Measurements from ENCODE around the gene RO60.
A peak's percentile ranks its signal among the peaks of the same experiment; 100 is the strongest.
"Not testable (repeated sequence)": the region's sequence is repeated elsewhere in the genome, so short reads cannot be mapped to it uniquely, and the experiment has no call there.

RO60 gene

DNA sequence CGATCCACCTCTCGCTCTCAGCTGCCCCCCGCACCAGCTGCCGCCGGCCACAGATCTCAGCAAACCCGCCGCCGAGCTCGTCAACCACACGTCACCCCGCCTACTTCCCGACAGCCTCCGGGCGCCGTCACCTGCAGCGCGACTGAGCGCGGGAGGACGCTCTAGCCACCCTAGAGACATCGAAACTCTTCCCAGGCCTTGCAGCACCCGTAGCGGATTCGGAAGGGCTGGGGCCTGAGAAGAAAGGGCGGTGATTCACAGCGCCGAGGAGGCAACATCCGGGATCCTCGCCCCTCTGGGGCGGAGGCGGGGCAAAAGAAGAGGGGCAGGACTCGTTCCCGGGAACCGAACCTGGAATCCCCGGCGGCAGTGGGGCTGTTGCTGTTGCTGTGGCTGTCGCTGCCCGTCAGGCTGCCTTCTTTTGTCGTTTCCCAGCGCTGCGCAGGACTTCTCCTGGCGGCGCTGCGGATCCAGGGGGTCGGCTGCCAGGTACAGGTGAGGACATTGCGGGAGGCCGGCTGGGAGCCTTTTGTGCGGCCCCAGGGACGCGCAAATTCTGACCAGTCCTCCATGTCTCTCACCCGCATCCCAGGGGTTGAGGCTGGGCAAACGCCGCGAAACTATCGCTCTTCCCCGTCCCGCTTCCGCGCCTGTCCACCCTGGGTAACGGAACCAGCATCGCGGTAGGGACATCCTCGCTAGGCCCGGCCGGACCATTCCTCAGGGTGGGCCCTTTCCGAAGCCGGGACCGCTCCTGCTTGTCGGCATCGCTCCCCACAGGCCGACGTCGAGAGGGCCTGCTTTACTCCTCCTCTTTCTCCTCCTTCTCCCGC lies at the start of gene RO60, which contains the start of gene UCHL5:
Gene RO60 (plus strand): TSS at position 331 of the 833 bp plus-strand sequence. CDS start 9,443 bp downstream, outside the sequence.
Gene UCHL5 (minus strand): TSS at position 79 of the 833 bp plus-strand sequence. CDS start 100 bp downstream, outside the sequence.
- peak; percentile 79 for DNase-seq (ENCODE audit: low read depth)

GRCh38 chr1:193011406-193011805 lies 48.0 kb upstream of the RO60 start:
- DNase-seq (ENCODE audit: low read depth) = no peak

GRCh38 chr1:193013005-193013404 lies 46.4 kb upstream of the RO60 start:
- no peak for DNase-seq (ENCODE audit: low read depth)

- no peak for DNase-seq (ENCODE audit: low read depth)
These were observed 45.7 kb upstream of the RO60 start for GRCh38 chr1:193013707-193014106.

GRCh38 chr1:193014400-193014799 lies 45.0 kb upstream of the RO60 start:
- DNase-seq (ENCODE audit: low read depth) = no peak

DNA sequence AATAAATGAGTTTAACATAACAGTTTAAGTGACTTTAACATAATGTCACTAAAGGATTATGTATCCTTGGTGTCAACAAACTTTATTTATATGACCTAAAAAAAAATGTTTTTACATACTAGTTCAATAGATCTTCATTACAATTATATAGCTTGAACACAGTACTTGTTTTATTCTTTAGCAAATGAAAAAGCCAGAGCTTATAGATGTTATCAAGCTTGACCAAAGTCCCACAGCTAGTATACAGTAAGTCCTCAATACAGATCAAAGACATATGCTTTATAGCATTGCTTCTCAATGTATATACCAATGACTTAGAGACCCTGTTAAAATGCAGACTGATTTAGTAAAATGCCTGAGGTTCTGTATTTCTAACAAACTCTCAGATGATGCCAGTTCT lies 42.6 kb upstream of the RO60 start:
- no peak for DNase-seq (ENCODE audit: low read depth)

DNA sequence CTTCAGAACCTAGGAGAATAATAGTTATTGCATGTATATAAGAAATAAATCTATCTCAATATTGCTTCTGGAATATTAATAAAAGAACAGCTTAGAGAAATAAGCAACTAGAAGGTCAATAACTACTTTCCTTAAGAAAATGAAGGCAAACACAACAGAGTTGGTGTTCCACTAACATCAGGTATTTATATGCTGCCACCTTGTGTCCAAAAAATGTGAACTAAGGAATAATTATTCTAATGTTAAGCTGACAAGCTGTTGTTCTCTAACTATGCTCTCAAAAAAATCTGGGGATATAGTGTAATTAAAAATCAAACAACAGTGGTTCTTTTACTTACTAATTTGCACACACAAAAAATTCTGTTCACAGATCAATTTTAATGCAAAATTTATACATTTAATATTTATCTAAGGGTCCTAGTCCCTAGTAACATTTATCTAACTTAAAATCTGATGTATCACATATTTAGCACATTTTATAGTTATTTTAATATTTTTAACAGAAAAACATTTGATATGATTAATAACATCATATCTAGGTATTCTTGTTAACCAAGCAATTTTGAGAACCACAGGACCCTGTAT lies 39.9 kb upstream of the RO60 start:
- no peak for DNase-seq (ENCODE audit: low read depth)

DNA sequence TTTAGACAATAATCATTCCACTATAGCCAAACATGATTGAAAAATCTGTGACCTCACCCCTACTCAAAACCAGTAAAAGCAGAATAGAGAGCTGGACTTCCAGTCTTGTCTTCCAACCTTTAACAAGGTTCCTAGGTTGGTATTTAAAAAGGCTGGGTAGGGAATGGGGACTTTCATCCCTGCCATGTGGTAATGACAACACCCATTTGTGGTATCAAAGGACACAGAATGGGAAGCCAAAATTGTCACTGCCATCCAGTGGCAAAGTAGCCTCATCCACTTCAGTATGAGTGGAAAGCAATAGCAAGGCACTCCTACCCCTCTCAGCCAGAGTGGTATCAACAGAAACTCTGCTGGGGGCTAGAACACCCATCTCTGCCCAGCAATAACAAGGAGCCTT lies 34.2 kb upstream of the RO60 start:
- DNase-seq (ENCODE audit: low read depth) = no peak

DNA sequence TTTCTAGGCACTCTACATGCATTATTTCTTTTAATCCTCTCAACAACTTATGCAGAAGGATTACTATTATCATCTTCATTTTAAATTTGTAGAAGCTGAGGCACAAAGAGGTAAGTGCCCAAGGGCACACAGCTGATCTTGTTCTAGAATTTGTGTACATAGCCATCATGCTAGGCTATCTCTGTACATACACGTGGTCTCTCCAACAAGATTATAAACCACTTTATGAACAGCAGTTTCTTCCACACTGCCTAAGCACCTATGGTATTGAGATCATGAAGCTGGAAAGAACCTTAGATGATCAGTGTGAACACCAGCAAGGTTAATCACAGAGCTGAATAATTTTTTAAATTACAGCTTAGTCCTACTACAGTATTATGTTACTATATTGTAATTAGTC lies 29.1 kb upstream of the RO60 start:
- DNase-seq (ENCODE audit: low read depth) = no peak

DNA sequence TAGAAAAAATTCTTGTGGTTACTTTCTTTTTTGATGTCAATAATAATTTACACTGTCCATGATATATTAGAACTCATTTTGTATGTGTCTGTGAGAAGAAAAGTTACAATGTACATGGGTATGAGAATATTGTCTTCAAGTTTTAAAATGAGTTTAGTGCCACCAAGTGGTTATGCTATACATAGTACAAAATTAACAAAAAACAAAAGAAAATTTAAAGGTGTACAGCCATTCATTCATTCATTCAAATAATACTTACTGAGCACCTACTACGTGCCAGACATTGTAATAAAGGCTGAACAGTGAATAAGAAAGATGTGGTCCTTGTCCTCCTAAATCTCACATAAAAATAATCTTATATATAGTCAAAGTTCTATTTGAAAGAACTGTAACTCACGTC lies 28.0 kb upstream of the RO60 start:
- DNase-seq (ENCODE audit: low read depth) = no peak

GRCh38 chr1:193032643-193033427 lies 26.6 kb upstream of the RO60 start:
- DNase-seq (ENCODE audit: low read depth) = not testable (repeated sequence)

DNA sequence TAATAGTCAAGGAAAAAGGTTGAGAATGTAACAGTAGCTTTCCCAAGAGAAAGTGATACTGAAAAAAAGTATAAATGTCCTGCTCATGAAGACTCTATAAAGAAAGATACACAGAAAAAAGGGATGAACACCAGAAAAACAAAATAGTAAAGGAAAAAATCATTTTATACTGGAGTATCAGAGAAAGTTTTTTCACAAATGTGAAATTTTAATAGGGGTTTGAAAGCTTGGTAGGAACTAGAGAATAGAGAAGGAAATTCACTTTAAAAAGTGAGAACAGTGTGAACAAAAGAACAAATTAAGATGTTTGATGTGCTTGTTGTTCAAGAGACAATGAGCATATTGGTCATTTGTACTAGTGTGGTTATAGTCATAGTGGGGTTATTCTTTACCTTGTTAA lies 25.8 kb upstream of the RO60 start:
- no peak for DNase-seq (ENCODE audit: low read depth)

- no peak for DNase-seq (ENCODE audit: low read depth)
These were observed 22.9 kb upstream of the RO60 start for GRCh38 chr1:193036337-193037047.

DNA sequence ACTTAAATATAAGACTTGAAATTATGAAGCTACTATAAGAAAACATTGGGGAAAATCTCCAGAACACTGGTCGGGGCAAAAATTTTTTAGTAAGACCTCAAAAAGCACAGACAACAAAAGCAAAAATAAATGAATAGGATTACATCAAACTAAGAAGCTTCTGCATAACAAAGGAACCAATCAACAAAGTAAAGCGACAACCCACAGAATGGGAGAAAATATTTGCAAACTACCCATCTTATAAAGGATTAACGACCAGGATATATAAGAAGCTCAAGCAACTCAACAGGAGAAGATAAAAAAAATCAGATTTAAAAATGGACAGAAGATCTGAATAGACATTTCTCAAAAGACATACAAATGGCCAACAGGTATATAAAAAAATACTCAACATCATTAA lies 19.4 kb upstream of the RO60 start:
- DNase-seq (ENCODE audit: low read depth) = no peak

- no peak for DNase-seq (ENCODE audit: low read depth)
These were observed 16.4 kb upstream of the RO60 start for GRCh38 chr1:193042766-193043691.

DNA sequence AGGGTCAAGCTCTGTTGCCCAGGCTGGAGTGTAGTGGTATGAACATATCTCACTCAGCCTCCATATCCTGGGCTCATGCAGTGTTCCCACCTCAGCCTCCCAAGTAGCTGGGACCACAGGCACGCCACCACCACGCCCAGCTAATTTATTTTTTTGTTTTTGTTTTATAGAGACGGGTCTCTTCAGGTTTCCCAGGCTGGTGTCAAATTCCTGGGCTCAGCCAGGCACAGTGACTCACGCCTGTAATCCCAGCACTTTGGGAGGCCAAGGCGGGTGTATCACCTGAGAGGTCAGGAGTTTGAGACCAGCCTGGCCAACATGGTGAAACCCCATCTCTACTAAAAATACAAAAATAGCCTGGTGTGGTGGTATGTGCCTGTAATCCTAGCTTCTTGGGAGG lies 10.5 kb upstream of the RO60 start:
- DNase-seq (ENCODE audit: low read depth) = not testable (repeated sequence)

DNA sequence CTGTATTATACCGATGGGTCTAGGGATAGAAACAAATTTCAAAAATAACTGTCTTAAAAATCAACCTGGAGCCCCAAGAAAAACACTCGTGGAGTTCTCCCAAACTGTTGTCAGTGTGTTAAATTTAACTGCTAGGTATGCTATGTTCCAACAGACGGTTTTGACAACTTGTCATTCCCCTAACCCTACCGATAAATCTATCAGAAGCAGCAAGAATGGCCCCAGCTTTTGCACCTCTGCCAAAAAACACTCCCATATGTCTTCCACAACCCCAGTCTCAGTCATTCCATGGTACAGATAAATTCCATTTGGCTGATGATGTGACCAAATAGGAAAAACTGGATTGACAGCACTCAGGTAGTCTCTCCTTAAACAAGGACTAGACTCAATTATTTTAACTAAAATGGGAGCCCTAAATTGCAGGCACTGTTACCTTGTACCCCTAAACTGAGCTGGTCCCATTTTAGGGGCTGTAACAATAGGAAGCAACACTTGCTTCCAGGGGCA lies 5.2 kb upstream of the RO60 start:
- no peak for DNase-seq (ENCODE audit: low read depth)

- peak; percentile 23 for DNase-seq (ENCODE audit: low read depth)
These were observed 707 bp upstream of the RO60 start for GRCh38 chr1:193058529-193059281.

GRCh38 chr1:193060115-193060403 lies 647 bp downstream of the RO60 start:
- DNase-seq (ENCODE audit: low read depth) = no peak

DNA sequence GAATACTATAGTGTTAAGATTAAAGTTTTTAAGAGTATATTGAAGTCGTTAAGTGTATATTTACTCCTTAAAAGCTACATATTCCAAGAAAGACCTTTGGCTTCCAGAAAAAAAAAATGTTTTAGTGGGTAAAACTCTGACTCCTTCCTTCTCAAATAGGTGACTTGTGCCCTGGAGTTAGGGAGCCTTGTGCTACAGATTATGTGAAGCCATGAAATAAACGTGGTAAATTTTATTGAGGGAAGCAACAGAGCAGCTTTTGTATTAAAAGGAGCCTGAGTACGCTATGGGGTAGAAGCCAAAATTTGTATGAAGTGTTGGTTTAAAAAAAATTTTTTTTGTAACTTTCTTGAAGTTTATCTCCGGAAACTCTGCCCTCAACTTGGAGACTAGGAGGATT lies 994 bp downstream of the RO60 start:
- DNase-seq (ENCODE audit: low read depth) = no peak

Measured in stimulated activated CD8-positive, alpha-beta memory T cell treated with anti-CD3 and anti-CD28 coated beads, Interleukin-15, amount 100 ng/mL, for 24 hours (primary cell).